Measurements from ENCODE around the gene DOK4. TPM values are rescaled to one million over a fixed set of nuclear protein-coding genes. Genes with fewer than 3 reads are reported as not detected.
"Not testable (repeated sequence)": the region's sequence is repeated elsewhere in the genome, so short reads cannot be mapped to it uniquely, and the experiment has no call there.

DOK4 gene
- total RNA-seq, 1 donor from 2014 or later = 6.6 TPM

DNA sequence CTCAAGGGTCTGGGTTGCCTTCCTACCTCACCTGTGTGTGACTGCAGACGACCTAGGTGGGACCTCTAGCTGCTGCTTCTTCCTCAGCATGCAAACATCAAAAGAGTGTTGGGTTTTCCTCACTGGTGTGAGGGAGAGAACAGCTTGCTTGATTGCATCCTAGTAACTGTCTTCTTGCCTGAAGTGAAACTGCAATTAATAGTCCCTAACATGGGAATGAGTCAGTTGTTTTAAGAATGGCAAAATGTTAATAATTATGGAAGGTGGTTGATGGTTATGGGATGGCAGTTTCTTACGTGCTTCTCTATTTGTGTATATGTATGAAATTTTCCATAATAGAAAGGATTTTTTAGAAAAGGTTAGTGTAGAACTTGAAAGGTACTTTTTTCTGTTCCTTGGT lies 17.9 kb downstream of the DOK4 start:
- no peak overlapping the region for H3K27ac Mint-ChIP-seq
- H3K9me3 Mint-ChIP-seq = no peaks in the 10 kb centered on the region
- no peak for DNase-seq (ENCODE audit: low spot score)
- no peaks in the 10 kb centered on the region for H3K27me3 Mint-ChIP-seq (ENCODE audit: low read depth)
- H3K4me1 Mint-ChIP-seq (ENCODE audit: low read depth) = peaks cover 19% of the 10 kb centered on the region
- intact Hi-C loops (cut with micrococcal nuclease) = no loop called here
- peaks cover 68% of the 10 kb centered on the region for H3K36me3 Mint-ChIP-seq (ENCODE audit: low read depth)
- no peak overlapping the region for H3K4me3 Mint-ChIP-seq (ENCODE audit: low read depth)

DNA sequence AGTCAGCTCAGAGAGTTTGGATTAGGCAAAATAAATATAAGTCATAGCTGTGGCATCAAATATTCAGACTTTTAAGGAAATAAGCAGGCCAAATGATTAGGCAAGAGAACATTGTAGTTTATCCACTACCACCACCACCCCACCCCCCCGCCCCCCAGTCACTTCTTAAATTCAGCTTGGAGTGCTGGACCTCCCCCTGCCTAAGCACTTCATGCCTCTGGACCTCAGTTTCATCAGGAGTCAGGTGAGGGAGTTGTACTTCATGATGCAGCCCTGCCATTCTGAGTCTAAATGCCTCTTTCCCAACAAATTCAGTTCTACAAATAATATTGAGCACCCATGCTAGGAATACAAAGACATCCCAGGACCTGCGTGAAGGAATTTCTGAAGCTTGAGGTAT lies 21.8 kb downstream of the DOK4 start:
- H3K9me3 Mint-ChIP-seq = no peaks in the 10 kb centered on the region
- H3K4me1 Mint-ChIP-seq (ENCODE audit: low read depth) = peaks cover 24% of the 10 kb centered on the region
- intact Hi-C loops (cut with micrococcal nuclease) = no loop called here
- H3K27ac Mint-ChIP-seq = no peak overlapping the region
- H3K36me3 Mint-ChIP-seq (ENCODE audit: low read depth) = peaks cover 67% of the 10 kb centered on the region
- H3K27me3 Mint-ChIP-seq (ENCODE audit: low read depth) = no peaks in the 10 kb centered on the region
- no peak for DNase-seq (ENCODE audit: low spot score)
- H3K4me3 Mint-ChIP-seq (ENCODE audit: low read depth) = no peak overlapping the region

DNA sequence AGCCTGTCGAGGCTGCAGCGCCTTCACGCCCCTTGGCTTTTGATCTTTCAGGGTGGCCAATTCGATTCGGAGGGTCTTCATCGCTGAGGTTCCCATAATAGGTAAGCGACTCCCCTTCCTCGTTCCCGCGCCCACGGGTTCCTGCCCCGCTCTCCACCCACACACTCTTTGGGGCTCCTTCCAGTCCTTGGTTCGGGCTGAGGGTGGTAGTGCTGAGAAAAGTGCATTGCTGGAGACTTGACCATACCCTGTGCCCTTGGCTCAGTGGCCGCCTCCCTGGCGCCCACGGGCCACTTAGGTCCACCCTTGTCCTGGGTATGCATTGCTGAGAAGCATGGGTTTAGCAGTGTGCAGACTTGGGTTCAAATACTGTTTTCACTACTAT lies 23.3 kb downstream of the DOK4 start:
- intact Hi-C loops (cut with micrococcal nuclease) = loop anchor here (1.0 to 2.0 kb wide), 3 partner anchors 16 to 56 kb away; partner anchors contain the start of genes CIAPIN1 and COQ9
- Mint-ChIP-seq H3K4me3 (ENCODE audit: low read depth) (peak overlapping the region; percentile 100), H3K9me3 (no peaks in the 10 kb centered on the region), H3K4me1 (ENCODE audit: low read depth) (peaks cover 21% of the 10 kb centered on the region), H3K36me3 (ENCODE audit: low read depth) (peaks cover 52% of the 10 kb centered on the region), H3K27ac (peak overlapping the region; percentile 74), H3K27me3 (ENCODE audit: low read depth) (no peaks in the 10 kb centered on the region)
- no peak for DNase-seq (ENCODE audit: low spot score)

DNA sequence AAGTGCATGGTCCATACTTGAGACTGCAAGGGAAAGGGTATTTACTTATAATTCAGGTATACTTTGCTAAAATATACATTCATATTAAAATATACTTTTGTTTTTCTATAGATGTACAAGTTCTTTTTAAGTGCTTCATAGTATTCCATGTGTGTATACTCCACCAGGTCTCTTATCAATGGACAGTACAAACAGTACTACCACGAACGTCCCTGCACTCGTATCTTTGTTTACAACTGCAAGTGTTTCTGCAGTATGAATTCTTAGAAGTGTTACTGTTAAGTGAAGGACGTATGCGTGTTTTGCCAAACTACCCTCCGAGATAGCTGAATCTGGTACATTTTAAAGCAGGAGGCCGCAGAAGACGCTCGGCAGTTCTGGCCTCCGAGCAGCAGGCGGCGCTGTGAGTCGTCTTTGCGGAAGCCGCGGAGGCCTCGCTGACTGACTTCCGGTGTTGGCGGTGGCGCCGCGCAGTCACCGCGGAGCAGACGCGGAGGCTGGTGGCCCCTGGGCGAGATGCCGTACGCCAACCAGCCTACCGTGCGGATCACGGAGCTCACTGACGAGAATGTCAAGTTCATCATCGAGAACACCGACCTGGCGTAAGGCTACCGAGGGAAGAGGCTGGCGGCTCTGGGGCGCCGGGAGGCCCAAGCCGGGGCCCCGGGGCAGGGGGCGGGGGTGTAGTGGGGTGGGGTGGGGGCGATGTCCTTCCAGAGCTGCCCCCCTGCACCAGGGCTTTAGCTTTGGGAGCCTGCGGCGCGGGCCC lies 23.9 kb downstream of the DOK4 start, which contains the start of gene POLR2C:
POLR2C (plus strand) TSS at position 471 of the 769 bp plus-strand sequence; CDS start at position 517, 46 bp downstream.
- Mint-ChIP-seq H3K36me3 (ENCODE audit: low read depth) (peaks cover 46% of the 10 kb centered on the region), H3K4me1 (ENCODE audit: low read depth) (peaks cover 21% of the 10 kb centered on the region), H3K27ac (peak within 1 kb of the TSS; percentile 100), H3K27me3 (ENCODE audit: low read depth) (no peaks in the 10 kb centered on the region), H3K9me3 (no peaks in the 10 kb centered on the region), H3K4me3 (ENCODE audit: low read depth) (peak within 1 kb of the TSS; percentile 100)
- intact Hi-C loops (cut with micrococcal nuclease) = loop anchor here (1.0 to 2.0 kb wide), 3 partner anchors 15 to 56 kb away; partner anchors contain the start of genes CIAPIN1 and COQ9
- DNase-seq (ENCODE audit: low spot score) = peak; percentile 89

DNA sequence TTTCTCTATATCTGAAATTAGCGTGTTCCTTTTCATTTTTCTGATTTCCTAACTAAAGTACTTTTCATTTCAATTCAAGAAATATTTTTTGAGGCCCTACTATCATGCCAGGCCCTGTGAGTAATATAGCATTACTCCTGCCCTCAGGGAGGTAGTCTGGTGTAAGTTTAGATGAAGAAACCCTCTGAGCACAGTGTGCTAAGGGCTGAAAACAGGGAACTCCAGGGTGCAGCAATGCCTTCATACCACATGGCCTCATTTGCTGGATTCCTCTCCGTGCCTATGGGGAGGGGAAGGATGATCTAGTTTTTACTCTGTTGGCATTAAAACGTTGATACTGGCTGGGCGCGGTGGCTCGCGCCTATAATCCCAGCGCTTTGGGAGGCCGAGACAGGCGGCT lies 34.3 kb downstream of the DOK4 start:
- Mint-ChIP-seq H3K4me1 (ENCODE audit: low read depth) (peaks cover 15% of the 10 kb centered on the region), H3K4me3 (ENCODE audit: low read depth) (no peak overlapping the region), H3K27ac (no peak overlapping the region), H3K36me3 (ENCODE audit: low read depth) (peaks cover 42% of the 10 kb centered on the region), H3K9me3 (no peaks in the 10 kb centered on the region), H3K27me3 (ENCODE audit: low read depth) (no peaks in the 10 kb centered on the region)
- DNase-seq (ENCODE audit: low spot score) = no peak
- intact Hi-C loops (cut with micrococcal nuclease) = no loop called here

DNA sequence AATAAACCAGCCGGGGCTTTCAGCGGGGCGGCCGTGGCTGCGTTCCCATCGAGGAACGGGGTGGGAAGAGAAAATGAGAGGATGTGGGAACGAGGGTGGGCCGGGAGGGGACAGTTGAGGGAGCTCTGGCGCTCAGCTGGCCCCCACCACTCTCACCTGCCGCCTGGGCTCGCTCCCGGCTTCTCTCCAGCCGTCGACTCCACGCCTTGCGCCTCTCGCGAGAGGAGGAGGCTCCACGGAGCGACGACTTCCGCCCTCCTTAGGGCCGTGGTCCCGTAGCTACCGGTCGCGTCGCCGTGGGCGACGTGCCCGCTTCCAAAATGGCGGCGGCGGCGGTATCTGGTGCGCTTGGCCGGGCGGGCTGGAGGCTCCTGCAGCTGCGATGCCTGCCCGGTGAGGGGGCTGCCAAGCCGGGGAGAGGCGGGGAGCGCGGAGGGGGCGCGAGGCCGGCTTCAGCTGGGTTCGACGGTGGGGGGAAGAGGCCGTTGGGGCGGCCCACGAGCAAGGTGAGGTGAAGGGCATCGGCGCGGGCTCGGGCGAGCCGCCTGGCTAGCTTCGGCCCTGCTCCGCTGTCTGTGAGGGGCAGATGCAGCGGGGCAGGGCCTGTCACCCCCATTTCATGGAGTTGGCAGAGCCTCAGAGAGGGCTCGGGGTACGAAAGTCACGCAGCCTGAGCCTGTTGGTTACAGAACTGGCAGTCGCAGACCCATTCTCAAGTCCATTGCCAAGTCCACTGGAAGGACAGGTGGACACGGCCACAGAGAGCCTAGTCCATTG lies 38.9 kb downstream of the DOK4 start, which contains the start of the genes CIAPIN1 and COQ9:
CIAPIN1 (minus strand) TSS at position 200 of the 777 bp plus-strand sequence. CDS start 6,457 bp downstream, outside the sequence.
COQ9 (plus strand) TSS at position 294 of the 777 bp plus-strand sequence; CDS start at position 321, 27 bp downstream.
- DNase-seq (ENCODE audit: low spot score) = peak; percentile 87
- no peaks in the 10 kb centered on the region for H3K27me3 Mint-ChIP-seq (ENCODE audit: low read depth)
- H3K4me3 Mint-ChIP-seq (ENCODE audit: low read depth) = peak within 1 kb of the TSS; percentile 93
- peak within 1 kb of the TSS; percentile 87 for H3K27ac Mint-ChIP-seq
- H3K9me3 Mint-ChIP-seq = no peaks in the 10 kb centered on the region
- intact Hi-C loops (cut with micrococcal nuclease) = loop anchor here (1.0 kb wide), 2 partner anchors 15 to 147 kb away; partner anchors contain the start of gene POLR2C
- H3K4me1 Mint-ChIP-seq (ENCODE audit: low read depth) = peaks cover 26% of the 10 kb centered on the region
- peaks cover 23% of the 10 kb centered on the region for H3K36me3 Mint-ChIP-seq (ENCODE audit: low read depth)

DNA sequence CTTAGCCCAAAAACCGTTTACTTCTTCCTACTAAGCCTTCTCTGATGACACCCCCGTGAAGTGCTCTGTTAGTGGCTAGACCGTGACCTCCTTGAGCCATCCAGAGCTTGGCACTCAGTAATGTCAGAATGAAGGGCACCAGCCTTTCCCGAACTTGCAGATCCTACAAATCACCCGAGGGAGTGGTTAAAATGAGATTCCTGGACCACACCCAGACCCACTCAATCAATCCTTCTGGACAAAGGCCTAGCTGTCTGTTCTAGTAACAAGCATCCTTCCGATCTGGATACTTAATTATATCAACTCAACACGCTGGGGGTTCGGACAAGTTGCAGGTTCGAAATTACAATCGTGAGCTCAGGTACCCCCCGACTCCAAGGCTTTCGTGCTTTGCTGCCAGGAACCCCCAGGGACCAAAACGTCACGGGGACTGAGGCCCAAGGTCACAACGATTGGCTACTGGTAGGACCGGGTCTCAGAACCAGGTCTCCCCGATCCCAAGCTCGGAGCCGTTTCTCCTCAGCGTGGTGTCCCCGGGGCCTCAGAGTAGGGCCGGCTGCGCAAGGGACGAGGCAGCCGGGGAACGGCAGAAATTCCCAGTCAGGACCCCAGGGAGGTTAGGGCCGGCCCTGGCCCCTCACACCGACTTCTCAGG lies 39.6 kb downstream of the DOK4 start:
- peaks cover 26% of the 10 kb centered on the region for H3K4me1 Mint-ChIP-seq (ENCODE audit: low read depth)
- peak; percentile 16 for DNase-seq (ENCODE audit: low spot score)
- no peaks in the 10 kb centered on the region for H3K27me3 Mint-ChIP-seq (ENCODE audit: low read depth)
- peaks cover 24% of the 10 kb centered on the region for H3K36me3 Mint-ChIP-seq (ENCODE audit: low read depth)
- peak overlapping the region; percentile 93 for H3K4me3 Mint-ChIP-seq (ENCODE audit: low read depth)
- H3K27ac Mint-ChIP-seq = peak overlapping the region; percentile 87
- intact Hi-C loops (cut with micrococcal nuclease) = loop anchor here (1.0 kb wide), 2 partner anchors 16 to 146 kb away; partner anchors contain the start of gene POLR2C
- H3K9me3 Mint-ChIP-seq = peaks cover 2% of the 10 kb centered on the region

DNA sequence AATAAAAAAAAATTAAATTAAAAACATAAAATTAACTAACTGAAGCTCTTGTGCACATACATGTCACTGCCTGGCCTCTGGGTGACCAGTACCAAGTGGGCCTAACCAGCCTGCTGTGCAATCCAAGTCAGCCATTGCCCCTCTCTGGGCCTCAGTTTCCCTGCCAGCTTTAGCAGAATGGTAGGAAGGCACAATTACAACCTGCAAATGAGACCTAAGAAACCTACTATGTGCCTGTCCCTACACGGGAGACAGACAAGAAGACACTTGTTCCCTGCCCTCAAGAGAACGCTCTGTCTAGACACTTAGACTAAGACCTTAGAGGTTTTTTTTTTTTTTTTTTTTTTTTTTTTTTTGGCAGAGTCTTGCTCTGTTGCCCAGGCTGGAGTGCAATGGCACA lies 40.8 kb downstream of the DOK4 start:
- H3K4me3 Mint-ChIP-seq (ENCODE audit: low read depth) = peak overlapping the region; percentile 26

DNA sequence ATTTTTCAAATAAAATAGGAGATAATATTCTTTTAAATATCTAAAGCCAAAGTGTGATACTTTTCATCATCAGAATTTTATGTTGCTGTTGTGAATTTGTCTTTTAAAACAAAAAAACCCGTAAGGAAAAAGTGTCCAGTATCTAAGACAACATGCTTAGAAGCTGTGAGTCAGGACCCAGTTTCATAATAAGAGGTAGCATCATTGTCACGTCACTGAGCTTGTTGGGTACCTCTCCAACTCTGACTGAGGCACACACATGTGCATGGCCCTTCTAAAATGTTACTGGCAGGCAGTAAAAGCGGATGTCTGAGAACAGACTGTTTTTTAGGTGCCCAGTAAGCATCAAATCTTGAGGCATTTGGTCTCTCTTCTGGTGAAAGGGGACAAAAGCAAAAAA lies 41.6 kb downstream of the DOK4 start:
- peaks cover 38% of the 10 kb centered on the region for H3K36me3 Mint-ChIP-seq (ENCODE audit: low read depth)

More for the DNA sequence above, 40.8 kb downstream of the DOK4 start:
- Mint-ChIP-seq H3K4me1 (ENCODE audit: low read depth) (peaks cover 24% of the 10 kb centered on the region), H3K27me3 (ENCODE audit: low read depth) (no peaks in the 10 kb centered on the region), H3K27ac (no peak overlapping the region), H3K9me3 (peaks cover 12% of the 10 kb centered on the region), H3K36me3 (ENCODE audit: low read depth) (peaks cover 30% of the 10 kb centered on the region)
- DNase-seq (ENCODE audit: low spot score) = no peak
- intact Hi-C loops (cut with micrococcal nuclease) = no loop called here

DNA sequence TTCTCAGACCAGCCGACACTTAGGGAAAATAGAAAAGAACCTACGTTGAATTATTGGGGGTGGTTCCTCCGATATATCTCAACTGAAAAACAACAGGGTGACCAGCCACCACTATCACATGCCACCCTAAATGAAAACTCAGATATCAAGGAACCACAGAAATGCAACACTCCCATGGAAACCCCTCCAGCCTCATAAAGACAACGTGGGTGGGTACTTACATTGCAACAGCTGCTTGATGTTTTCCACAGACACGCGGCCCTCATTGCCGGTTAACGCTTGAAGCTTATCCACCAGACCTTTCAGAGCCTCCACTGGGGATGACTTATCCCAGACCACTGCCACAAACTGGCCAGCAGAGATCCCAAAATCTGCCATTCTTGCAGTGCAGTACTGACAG lies 45.7 kb downstream of the DOK4 start:
- H3K27ac Mint-ChIP-seq; H3K4me3 Mint-ChIP-seq (ENCODE audit: low read depth); DNase-seq (ENCODE audit: low spot score); H3K27me3 Mint-ChIP-seq (ENCODE audit: low read depth); intact Hi-C loops (cut with micrococcal nuclease); H3K4me1 Mint-ChIP-seq (ENCODE audit: low read depth): not testable (repeated sequence)
- Mint-ChIP-seq H3K9me3 (peaks cover 24% of the 10 kb centered on the region), H3K36me3 (ENCODE audit: low read depth) (peaks cover 58% of the 10 kb centered on the region)

More for the DNA sequence above, 41.6 kb downstream of the DOK4 start:
- Mint-ChIP-seq H3K4me1 (ENCODE audit: low read depth) (peaks cover 24% of the 10 kb centered on the region), H3K27me3 (ENCODE audit: low read depth) (no peaks in the 10 kb centered on the region), H3K9me3 (peaks cover 20% of the 10 kb centered on the region), H3K27ac (no peak overlapping the region), H3K4me3 (ENCODE audit: low read depth) (peak overlapping the region; percentile 26)
- intact Hi-C loops (cut with micrococcal nuclease) = no loop called here
- no peak for DNase-seq (ENCODE audit: low spot score)

DNA sequence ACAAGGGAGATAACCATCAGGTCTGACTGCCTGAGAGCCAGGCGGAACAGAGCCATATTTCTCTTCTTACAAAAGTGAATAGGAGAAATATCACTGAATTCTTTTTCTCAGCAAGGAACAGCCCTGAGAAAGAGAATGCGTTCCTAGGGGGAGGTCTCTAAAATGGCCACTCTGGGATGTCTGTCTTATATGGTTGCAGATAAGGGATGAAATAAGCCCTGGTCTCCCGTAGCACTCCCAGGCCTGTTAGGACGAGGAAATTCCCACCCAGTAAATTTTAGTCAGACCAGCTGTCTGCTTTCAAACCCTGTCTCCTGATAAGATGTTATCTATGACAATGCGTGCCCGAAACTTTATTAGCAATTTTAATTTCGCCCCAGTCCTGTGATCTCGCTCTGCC lies 46.3 kb downstream of the DOK4 start:
- H3K4me3 Mint-ChIP-seq (ENCODE audit: low read depth); intact Hi-C loops (cut with micrococcal nuclease); H3K27me3 Mint-ChIP-seq (ENCODE audit: low read depth); DNase-seq (ENCODE audit: low spot score); H3K27ac Mint-ChIP-seq; H3K4me1 Mint-ChIP-seq (ENCODE audit: low read depth): not testable (repeated sequence)
- Mint-ChIP-seq H3K9me3 (peaks cover 24% of the 10 kb centered on the region), H3K36me3 (ENCODE audit: low read depth) (peaks cover 64% of the 10 kb centered on the region)

DNA sequence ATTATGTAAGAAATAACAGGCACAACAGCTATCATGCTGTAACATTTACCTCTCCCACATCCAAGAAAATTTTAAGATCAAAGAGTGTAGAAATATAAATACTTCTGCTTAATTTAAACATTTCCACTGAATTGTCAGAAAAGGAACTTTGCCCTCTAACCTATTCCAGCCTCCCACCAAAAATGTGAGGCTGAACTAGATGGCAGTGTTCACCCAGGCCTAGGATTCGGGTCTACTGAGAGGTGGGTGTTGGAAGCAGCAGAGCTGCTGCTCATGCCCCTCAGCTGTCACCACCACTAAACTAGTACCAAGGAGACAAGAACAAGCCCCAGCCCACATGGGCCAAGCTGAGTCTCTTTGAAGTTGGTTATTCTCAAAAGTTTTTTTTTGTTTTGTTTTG lies 50.5 kb downstream of the DOK4 start:
- Mint-ChIP-seq H3K4me3 (ENCODE audit: low read depth) (no peak overlapping the region), H3K36me3 (ENCODE audit: low read depth) (peaks cover 79% of the 10 kb centered on the region), H3K4me1 (ENCODE audit: low read depth) (peaks cover 2% of the 10 kb centered on the region), H3K9me3 (peaks cover 14% of the 10 kb centered on the region), H3K27ac (no peak overlapping the region), H3K27me3 (ENCODE audit: low read depth) (no peaks in the 10 kb centered on the region)
- intact Hi-C loops (cut with micrococcal nuclease) = no loop called here
- no peak for DNase-seq (ENCODE audit: low spot score)
